Measurements from ENCODE around the gene HS6ST2.
"Not testable (repeated sequence)": the region's sequence is repeated elsewhere in the genome, so short reads cannot be mapped to it uniquely, and the experiment has no call there.

Gene HS6ST2
- total RNA-seq: 0 reads per million in 2 donors

DNA sequence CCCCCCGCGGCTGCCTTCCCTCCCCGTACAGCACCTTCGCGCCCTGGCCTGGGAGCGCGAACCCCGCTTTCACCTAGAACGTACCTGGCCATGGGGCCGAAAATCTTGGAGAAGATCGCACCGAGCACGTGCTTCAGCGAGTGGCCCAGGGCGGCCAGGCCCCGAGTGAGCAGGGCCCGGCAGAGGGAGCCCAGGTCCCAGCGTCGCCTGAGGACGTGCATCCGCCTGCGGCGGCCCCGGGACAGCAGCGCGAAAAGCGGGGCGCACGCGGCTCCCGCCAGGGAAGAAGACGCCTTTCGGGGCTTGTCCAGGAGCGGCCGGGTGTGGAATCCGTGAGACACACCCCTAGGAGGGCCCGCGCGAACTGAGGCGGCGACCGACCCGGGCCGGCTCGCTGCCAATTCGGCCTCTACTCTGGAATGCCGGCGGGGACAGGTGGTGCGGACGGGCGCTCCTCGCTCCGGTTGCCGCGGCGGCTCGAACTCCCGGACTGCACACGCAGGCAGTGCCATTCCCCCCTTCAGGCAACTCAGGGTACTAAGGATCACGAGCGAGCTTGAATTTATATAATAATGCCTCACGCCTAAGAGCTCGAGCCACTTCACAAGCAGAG lies at the start of gene HS6ST2:
Gene HS6ST2 (minus strand): TSS at position 539 of the 613 bp plus-strand sequence.
- DNase-seq: no peak

DNA sequence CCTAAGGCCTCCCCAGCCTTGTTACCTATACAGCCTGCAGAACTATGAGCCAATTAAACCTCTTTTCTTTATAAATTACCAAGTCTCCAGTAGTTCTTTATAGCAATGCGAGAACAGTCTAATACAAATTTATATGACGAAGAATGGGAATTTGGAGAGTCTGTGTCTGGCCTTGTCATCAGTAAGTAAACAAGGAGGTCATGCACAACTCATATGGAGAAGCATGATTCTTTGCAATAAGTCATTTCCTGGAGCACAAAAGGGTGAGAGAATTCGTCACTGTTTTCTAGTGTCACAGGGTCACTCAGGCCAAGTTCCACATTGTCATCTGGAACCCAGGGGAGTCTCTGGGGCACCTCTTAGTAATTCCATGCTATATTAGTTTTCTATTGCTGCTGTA lies 49.0 kb upstream of the HS6ST2 start:
- DNase-seq: no peak

DNA sequence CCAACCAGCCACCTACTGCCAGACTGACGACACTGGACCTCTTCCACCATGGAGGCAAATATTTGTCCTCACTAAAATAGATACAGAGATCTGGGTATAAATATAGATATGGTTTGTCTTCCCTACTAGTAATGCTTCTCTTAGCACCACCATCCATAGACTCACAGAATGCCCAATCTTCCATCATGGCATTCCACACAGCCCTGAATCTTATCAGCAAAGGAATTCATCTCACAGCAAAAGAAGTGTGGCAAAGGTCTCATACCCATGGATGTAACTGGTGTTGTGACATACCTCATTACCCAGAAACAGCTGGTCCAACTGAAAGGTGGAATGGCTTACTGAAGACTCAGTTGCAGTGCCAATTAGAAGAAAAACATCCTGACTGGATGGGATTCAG lies 47.2 kb upstream of the HS6ST2 start:
- no peak for DNase-seq

- DNase-seq: no peak
These were observed 46.6 kb upstream of the HS6ST2 start for GRCh38 chrX:133005042-133005441.

- DNase-seq: no peak
These were observed 40.8 kb upstream of the HS6ST2 start for GRCh38 chrX:132999209-132999608.

DNA sequence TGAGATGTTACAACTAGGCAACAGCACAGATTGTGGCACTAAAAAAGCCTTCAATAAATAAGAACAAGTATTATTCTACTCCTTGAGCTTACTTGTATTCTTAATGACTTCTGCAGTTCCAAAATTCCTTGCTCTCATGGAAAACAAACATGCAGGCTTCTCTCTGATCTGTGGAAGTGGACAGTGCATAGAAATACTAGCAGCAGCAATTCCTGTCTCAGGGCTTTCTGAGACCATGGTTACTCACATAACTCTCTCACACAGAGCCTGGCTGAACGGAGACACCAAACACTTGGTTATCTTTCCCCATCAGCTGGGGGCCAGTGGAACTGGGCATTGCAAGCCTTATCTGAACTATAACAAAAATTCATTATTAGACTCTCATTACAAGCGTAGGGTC lies 32.4 kb upstream of the HS6ST2 start:
- DNase-seq: no peak

DNA sequence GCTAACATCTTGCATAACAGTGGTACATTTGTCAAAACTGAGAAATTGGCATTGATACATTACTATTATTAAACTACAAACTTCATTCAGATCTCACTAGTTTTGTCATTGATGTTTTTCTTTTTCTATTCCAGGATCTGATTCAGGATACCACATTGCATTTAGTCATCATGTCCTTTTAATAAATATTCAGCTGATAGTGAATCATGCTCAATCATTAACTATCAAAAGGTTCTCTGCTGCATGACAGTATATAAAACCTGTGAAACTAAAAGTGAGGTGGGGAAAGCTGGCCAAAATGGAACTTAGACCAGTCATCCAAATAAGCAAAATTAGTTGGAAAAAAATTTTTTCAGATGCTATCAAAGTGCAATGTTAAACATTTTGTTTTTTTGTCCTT lies 28.1 kb upstream of the HS6ST2 start:
- DNase-seq: no peak

GRCh38 chrX:132984058-132984650 lies 25.7 kb upstream of the HS6ST2 start:
- DNase-seq: no peak

DNA sequence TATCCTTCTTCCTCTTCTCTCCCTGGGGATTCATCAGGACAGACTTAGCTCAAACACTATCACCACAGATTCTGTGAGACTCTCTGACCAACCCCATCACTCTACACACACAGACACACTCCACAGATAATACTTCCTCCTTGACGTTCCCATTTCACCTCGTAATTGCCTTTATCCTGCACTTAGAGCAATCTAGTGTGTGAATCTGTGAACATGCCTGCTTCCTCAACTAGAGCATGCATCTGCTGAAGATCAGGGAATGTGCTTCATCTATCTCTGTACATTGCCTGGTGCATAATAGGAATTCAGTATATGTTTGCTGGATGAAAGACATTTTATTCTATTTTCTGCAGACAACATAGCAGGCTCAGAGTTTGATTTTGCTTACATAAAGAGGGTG lies 25.1 kb upstream of the HS6ST2 start:
- DNase-seq: no peak

- not testable (repeated sequence) for DNase-seq
These were observed 21.6 kb upstream of the HS6ST2 start for GRCh38 chrX:132980035-132980434.

DNA sequence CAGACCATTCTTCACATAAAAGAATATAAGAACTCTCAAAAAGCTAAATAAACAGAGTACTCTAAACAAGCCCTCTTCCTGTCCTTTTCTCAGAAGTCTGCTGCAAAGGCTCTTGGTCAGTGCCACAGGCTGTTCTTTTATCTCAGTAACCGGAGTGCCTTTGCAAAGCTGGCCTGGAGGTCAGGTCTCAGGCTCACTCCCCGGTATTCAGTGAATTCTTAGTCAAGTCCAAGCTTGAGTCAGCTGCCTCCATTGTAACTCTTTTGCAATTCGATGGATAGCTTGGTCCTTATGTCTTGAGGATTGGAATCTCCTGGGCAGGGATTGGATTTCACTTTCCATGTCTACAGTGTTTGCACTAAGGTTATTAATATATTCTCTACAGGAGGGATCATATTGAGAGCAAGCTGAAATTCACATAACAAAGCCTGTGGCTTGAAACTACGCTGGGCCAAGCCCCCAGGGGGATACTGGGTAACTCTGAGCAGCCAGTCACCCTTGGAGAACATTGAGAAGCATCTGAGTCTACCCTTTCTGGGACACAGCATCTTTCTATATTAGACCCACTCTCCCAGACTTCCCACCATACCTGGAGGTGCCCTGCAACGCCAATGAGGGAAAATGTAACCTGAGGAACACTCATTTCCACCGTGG lies 10.0 kb upstream of the HS6ST2 start:
- no peak for DNase-seq

DNA sequence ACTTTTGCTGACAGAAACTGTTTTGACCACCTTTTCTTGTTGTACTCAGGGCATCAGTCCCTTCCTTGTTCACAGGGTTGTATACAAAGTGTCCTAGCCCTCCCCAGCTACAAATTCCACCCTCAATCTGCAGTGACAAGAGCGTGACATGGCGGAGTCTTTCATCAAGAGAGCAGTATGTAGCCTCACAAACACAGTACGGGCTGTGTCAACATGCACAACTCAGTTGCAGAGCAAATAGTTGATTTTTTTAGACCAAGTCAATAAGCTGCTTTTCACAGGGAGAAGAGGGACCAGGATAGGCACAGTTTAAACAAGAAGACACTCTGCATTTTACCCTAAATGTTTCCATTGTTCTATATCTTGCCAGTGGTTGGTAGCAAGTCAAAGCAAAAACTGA lies 8.6 kb upstream of the HS6ST2 start:
- no peak for DNase-seq

- no peak for DNase-seq
These were observed 7.0 kb upstream of the HS6ST2 start for GRCh38 chrX:132965461-132965860.

- DNase-seq: no peak
These were observed 3.1 kb upstream of the HS6ST2 start for GRCh38 chrX:132961511-132961910.

- DNase-seq: no peak
These were observed 978 bp downstream of the HS6ST2 start for GRCh38 chrX:132957211-132958090.

GRCh38 chrX:132956421-132957210 lies 1.8 kb downstream of the HS6ST2 start:
- no peak for DNase-seq

- no peak for DNase-seq
These were observed 2.7 kb downstream of the HS6ST2 start for GRCh38 chrX:132955690-132956089.

- no peak for DNase-seq
These were observed 4.1 kb downstream of the HS6ST2 start for GRCh38 chrX:132954323-132954722.

DNA sequence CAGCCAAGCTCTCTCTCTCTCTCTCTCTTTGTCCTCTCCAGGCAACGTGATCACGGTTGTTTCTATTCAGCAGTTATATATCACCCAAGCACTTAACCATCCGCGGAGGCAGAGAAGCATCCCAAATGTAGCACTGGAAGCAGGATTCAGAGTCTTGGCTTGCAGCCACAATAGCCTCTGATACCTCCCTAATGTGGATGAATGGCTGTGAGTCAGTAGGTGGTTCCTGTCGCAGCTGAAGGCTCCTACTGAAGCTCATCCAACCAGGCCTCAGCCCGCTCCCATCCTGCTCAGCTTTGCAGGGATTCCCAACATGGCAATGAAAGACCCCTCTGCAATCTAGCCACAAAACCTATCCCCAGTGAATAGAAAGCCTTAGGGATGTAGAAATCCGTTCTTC lies 5.1 kb downstream of the HS6ST2 start:
- no peak for DNase-seq

DNA sequence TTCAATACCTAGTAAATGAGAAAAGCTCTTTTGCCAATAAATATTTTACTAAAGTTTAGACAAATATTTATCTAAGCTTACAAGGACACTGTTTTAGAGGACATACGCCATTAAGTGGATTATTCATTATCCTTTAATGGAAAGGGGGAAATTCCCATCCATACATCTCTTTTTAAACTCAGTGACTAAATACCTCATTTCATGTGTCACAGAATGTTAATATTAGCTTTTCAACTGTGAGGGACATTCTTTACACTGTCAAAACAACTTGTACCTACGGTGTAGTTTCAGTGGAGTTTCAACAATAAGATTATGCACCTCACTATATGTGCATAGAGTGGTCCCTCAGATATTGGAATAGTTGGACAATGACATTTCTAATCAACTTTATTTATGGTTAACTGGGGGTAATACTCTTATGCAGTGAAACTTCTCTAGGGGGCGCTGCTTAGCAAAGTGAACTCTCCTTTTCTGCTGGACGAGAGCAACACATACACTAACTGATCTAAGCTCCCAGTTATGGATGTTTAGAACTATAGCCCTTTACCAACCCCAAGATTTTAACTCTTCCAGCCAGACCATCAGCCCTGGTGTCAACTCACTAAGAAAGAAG lies 9.7 kb downstream of the HS6ST2 start:
- DNase-seq: no peak

- DNase-seq: not testable (repeated sequence)
These were observed 13.3 kb downstream of the HS6ST2 start for GRCh38 chrX:132945055-132945599.

Data from T-helper 9 cell (primary cell).